ENCODE data around the gene CORO1C.

The CORO1C gene

GRCh38 chr12:108599948-108600701 is 131.2 kb downstream of the CORO1C start:
- DNase-seq (ENCODE audit: low spot score), result no peak

GRCh38 chr12:108599541-108599940 is 131.8 kb downstream of the CORO1C start:
- DNase-seq (ENCODE audit: low spot score), result no peak

DNA sequence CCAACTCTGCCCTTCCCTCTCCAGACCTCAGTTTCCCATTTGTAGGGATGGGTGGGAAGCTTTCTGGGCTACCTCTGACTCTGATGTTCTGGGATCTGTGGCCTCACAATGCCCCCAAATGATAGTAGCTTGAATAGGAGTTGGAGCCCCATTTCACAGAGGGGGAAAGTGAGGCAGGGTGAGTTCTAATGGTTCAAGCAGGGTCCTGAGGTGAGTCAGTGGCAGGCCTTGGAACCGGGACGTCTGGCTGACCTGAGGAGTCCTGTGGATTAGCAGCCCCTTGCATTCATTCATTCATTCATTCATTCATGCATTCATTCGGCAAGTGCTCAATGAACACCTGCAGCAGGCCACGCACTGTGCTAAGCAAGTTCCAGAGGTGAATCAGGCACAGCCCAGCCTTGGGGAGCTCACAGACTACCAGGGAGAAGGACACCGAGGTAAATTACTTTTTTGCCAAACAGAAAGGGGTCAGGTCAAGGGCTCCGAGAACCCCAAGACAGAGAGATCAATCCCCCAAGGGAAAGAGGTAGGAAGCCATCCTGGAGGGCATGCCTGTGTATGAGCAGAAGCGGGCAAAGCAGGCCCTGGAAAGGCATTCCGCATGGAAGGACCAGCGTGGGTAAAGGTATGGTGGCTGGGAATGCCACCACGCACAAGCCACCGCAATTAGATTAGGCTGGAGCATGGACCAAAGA is 132.6 kb downstream of the CORO1C start:
- DNase-seq (ENCODE audit: low spot score), result no peak

- peak; percentile 65 for DNase-seq (ENCODE audit: low spot score)
These were observed 133.5 kb downstream of the CORO1C start, which contains the start of gene TMEM119 for GRCh38 chr12:108597559-108598471. TSS of gene TMEM119 (minus strand) at chr12:108598084. CDS start at chr12:108592383, 5,701 bp downstream.

- DNase-seq (ENCODE audit: low spot score), result no peak
These were observed 134.3 kb downstream of the CORO1C start for GRCh38 chr12:108596854-108597558.

DNA sequence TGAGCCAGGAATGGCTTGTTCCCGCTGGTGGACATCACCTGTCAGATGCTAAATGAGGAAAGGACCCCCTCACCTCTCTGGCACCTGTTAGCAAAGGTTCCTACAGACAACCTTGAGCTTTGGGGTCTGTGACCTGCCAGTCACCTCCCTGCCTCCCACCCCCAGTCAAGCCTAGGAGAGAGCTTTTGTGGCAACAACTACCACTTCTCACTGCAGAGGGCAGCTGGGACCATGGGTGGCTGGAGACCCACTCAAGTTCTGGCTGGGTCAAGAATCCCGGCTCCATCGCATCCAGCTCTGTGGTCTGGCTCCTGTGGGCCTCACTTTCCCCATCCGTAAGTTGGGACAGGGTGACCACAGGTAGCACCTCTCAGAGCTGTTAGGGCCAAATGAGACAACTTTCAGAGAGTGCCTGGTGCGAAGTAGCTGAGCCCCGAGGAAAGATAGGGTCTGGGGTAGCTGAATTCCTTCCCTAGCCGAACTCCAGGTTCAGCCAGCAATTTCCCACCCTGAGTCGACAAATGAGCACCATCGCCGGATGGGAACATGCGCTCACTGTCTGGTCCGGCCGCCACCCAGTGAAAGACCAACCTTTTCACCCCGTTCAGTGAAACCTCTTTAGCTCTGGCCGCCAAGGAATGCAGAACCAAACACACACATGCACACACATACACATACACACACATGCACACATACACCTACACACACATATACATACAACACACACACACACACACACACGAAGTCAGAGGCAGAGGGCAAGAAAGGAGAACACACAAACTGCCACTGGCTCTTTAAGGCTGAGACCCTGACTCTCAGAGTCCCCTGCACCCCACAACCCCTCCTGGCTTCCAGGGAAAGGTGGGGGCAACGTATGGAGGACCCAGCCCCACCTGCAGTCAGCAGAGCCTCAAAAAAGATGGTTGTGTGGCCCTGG is 135.3 kb downstream of the CORO1C start:
- DNase-seq (ENCODE audit: low spot score), result no peak

Data from Ammon's horn (tissue), 1 donor.